Measurements from ENCODE around the gene MAPK4.

- TF ChIP-seq FOXK1 (CRISPR knock-in tag; IDR thresholded peaks at IDR 0.05) (no peak), CTCF (IDR thresholded peaks at IDR 0.05) (no peak)
Measured at GRCh38 chr18:50775207-50775606, 215.3 kb downstream of the MAPK4 start.
